H9 (cell line): Measurements from ENCODE around the gene COA1. TPM values are rescaled to one million over a fixed set of nuclear protein-coding genes. Genes with fewer than 3 reads are reported as not detected.

Experiments used
- DNase-seq: peaks from one replicate; pipeline ENCODE4 v3.0.0-alpha.2; 2017
- H2AFZ ChIP-seq: one replicate; pipeline ENCODE4 v1.6.1; 2013; ENCODE audit warnings: mild to moderate bottlenecking, low read length, control low read depth, moderate library complexity
- H2AK5ac ChIP-seq: 2 replicates; pipeline ENCODE4 v1.6.1; 2013; ENCODE audit warnings: low read length, control low read depth, mixed read lengths; ENCODE audit not compliant: insufficient read length
- H2BK120ac ChIP-seq: one replicate; pipeline ENCODE4 v1.6.1; 2013; ENCODE audit warnings: low read depth, mild to moderate bottlenecking, low read length, control low read depth, inconsistent platforms; ENCODE audit not compliant: poor library complexity, severe bottlenecking
- H2BK12ac ChIP-seq: 2 replicates; pipeline ENCODE4 v1.6.1; 2013; ENCODE audit warnings: low read length, control low read depth, mixed read lengths, low read depth; ENCODE audit not compliant: insufficient read length
- H2BK15ac ChIP-seq: 2 replicates; pipeline ENCODE4 v1.6.1; 2013; ENCODE audit warnings: low read depth, low read length, control low read depth
- H2BK20ac ChIP-seq: one replicate; pipeline ENCODE4 v1.6.1; 2013; ENCODE audit warnings: low read depth, mild to moderate bottlenecking, low read length, control low read depth, inconsistent platforms; ENCODE audit not compliant: poor library complexity, severe bottlenecking
- H2BK5ac ChIP-seq: 2 replicates; pipeline ENCODE4 v1.6.1; 2013; ENCODE audit warnings: low read length, control low read depth, mixed read lengths; ENCODE audit not compliant: insufficient read length
- H3K14ac ChIP-seq: 2 replicates; pipeline ENCODE4 v1.6.1; 2013; ENCODE audit warnings: low read length, control low read depth; ENCODE audit not compliant: insufficient read depth
- H3K18ac ChIP-seq: 2 replicates; pipeline ENCODE4 v1.6.1; 2013; ENCODE audit warnings: low read depth, mild to moderate bottlenecking, mixed read lengths, low read length, control low read depth; ENCODE audit not compliant: insufficient read length
- H3K23ac ChIP-seq: 2 replicates; pipeline ENCODE4 v1.6.1; 2013; ENCODE audit warnings: low read length, control low read depth, mixed read lengths, low read depth; ENCODE audit not compliant: insufficient read length
- H3K23me2 ChIP-seq: 2 replicates; pipeline ENCODE4 v1.6.1; 2013; ENCODE audit warnings: low read depth, mild to moderate bottlenecking, mixed read lengths, low read length, control low read depth; ENCODE audit not compliant: insufficient read length, poor library complexity, severe bottlenecking
- H3K27ac ChIP-seq: 2 replicates; pipeline ENCODE4 v1.5.1; 2013; ENCODE audit warnings: low read length, control low read depth, mixed read lengths, low read depth; ENCODE audit not compliant: insufficient read length
- H3K27me3 ChIP-seq: 2 replicates; pipeline ENCODE4 v1.6.1; 2013; ENCODE audit warnings: low read length, control low read depth, inconsistent platforms; ENCODE audit not compliant: insufficient read depth
- H3K4ac ChIP-seq: 2 replicates; pipeline ENCODE4 v1.6.1; 2013; ENCODE audit warnings: low read depth, mild to moderate bottlenecking, control low read depth, inconsistent platforms, low read length, moderate library complexity
- H3K4me1 ChIP-seq: 2 replicates; pipeline ENCODE4 v1.6.1; 2013; ENCODE audit warnings: low read length, control low read depth, inconsistent platforms; ENCODE audit not compliant: insufficient read depth
- H3K4me2 ChIP-seq: 2 replicates; pipeline ENCODE4 v1.6.1; 2013; ENCODE audit warnings: low read length, control low read depth, mixed read lengths; ENCODE audit not compliant: insufficient read length, insufficient read depth
- H3K56ac ChIP-seq: 2 replicates; pipeline ENCODE4 v1.6.1; 2013; ENCODE audit warnings: low read depth, mild to moderate bottlenecking, mixed read lengths, low read length, control low read depth; ENCODE audit not compliant: insufficient read length
- H3K79me1 ChIP-seq: 2 replicates; pipeline ENCODE4 v1.6.1; 2013; ENCODE audit warnings: low read depth, mild to moderate bottlenecking, moderate library complexity, low read length, control low read depth, inconsistent platforms; ENCODE audit not compliant: insufficient read depth, poor library complexity, severe bottlenecking
- H3K79me2 ChIP-seq: 2 replicates; pipeline ENCODE4 v1.6.1; 2013; ENCODE audit warnings: low read length, control low read depth, inconsistent platforms; ENCODE audit not compliant: insufficient read depth
- H3K9ac ChIP-seq: 2 replicates; pipeline ENCODE4 v1.6.1; 2013; ENCODE audit warnings: low read length, control low read depth, mixed read lengths; ENCODE audit not compliant: insufficient read length; ENCODE audit errors: extremely low read depth
- H3K9me3 ChIP-seq: one replicate; pipeline ENCODE4 v1.6.1; 2013; ENCODE audit warnings: low read depth, low read length, inconsistent platforms; ENCODE audit not compliant: control insufficient read depth
- H3T11ph ChIP-seq: one replicate; pipeline ENCODE4 v1.6.1; 2013; ENCODE audit warnings: mild to moderate bottlenecking, low read length, control low read depth, inconsistent platforms
- H4K20me1 ChIP-seq: one replicate; pipeline ENCODE4 v1.6.1; 2013; ENCODE audit not compliant: control insufficient read depth, insufficient read length, insufficient read depth
- H4K5ac ChIP-seq: 2 replicates; pipeline ENCODE4 v1.6.1; 2013; ENCODE audit warnings: low read depth, mild to moderate bottlenecking, mixed read lengths, low read length, control low read depth; ENCODE audit not compliant: insufficient read length
- H4K8ac ChIP-seq: replicated peaks from 2 replicates; pipeline ENCODE4 v1.6.1; 2013; ENCODE audit warnings: low read length, control low read depth, mixed read lengths, low read depth; ENCODE audit not compliant: insufficient read length
- H4K91ac ChIP-seq: 2 replicates; pipeline ENCODE4 v1.6.1; 2013; ENCODE audit warnings: low read depth, mild to moderate bottlenecking, moderate library complexity, mixed read lengths, low read length, control low read depth; ENCODE audit not compliant: insufficient read length
- H3K27ac Mint-ChIP-seq, 3 experiments: 2 replicates in 2 of 3; 3 replicates in 1 of 3; pipeline ENCODE4 v1.8.0; 2020 to 2021; ENCODE audit warnings: mixed read lengths in 3 of 3, mild to moderate bottlenecking in 1 of 3, moderate library complexity in 1 of 3
- H3K27me3 Mint-ChIP-seq: 2 replicates; pipeline ENCODE4 v1.8.0; 2021; ENCODE audit warnings: low read depth, mild to moderate bottlenecking, moderate library complexity, mixed read lengths
- H3K36me3 Mint-ChIP-seq, 3 experiments: 2 replicates in 2 of 3; 3 replicates in 1 of 3; pipeline ENCODE4 v1.8.0; 2020 to 2021; ENCODE audit warnings: low read depth in 3 of 3, mixed read lengths in 3 of 3; ENCODE audit not compliant: insufficient read depth in 1 of 3
- H3K4me1 Mint-ChIP-seq, 2 experiments: 2 replicates each; pipeline ENCODE4 v1.8.0; 2020; ENCODE audit warnings: mixed read lengths in 2 of 2
- H3K4me3 Mint-ChIP-seq, 2 experiments: 2 replicates in 1 of 2; 3 replicates in 1 of 2; pipeline ENCODE4 v1.8.0; 2020 to 2021; ENCODE audit warnings: mild to moderate bottlenecking in 2 of 2, mixed read lengths in 2 of 2, moderate library complexity in 1 of 2
- H3K9me3 Mint-ChIP-seq, 2 experiments: 2 replicates in 1 of 2; 3 replicates in 1 of 2; pipeline ENCODE4 v1.8.0; 2020; ENCODE audit warnings: mild to moderate bottlenecking in 2 of 2, mixed read lengths in 2 of 2, moderate library complexity in 1 of 2
- CTCF ChIP-seq: fragments of 200-600 bp; sonication (generic); conservative IDR thresholded peaks from 3 replicates; pipeline ENCODE4 v1.8.0; 2021; ENCODE audit warnings: antibody characterized with exemption, mild to moderate bottlenecking
- WGBS: extraction: QIAGEN DNeasy Blood & Tissue Kit; methylation state at CpG from one replicate; pipeline ENCODE4 v1.1.7; 2013; ENCODE audit warnings: missing lambda C conversion rate, low lambda C conversion rate, mixed read lengths; ENCODE audit not compliant: insufficient read length; ENCODE audit errors: extremely low coverage; 5-methylcytosine and 5-hydroxymethylcytosine counted together
- total RNA-seq: library from RNA; stranded (reverse); gene quantifications from 2 replicates; pipeline ENCODE4 v1.2.1, GENCODE V29; 2021

COA1 gene
- total RNA-seq, 1 experiment from 2014 or later = 138 TPM

DNA sequence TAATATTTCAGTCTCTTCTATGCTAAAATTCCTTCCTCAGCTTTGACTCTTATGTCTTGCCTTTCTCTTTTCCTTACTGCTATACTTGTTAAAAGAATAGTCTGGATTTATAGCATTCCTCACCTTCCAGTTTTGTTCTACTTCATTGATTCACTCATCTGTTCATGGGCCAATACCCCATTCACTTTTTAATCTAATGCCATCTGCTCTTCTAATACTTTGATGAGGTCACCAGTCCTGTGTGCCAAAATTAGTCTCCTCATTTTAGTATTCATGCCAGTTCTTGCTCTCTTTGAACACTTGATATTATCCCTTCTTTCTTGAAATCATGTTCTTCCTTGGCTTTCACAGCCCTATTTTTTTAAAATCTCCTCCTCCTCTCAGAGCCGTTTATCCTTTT lies 127.1 kb downstream of the COA1 start:
- Histone ChIP-seq H4K5ac (no peak overlapping the region), H3K27me3 (no peaks in the 10 kb centered on the region; the same call in 1 of the 2 replicates), H3K4me2 (no peak overlapping the region), H2BK15ac (no peak overlapping the region), H4K20me1 (no peaks in the 10 kb centered on the region), H2BK20ac (no peak overlapping the region), H2BK12ac (no peak overlapping the region), H3K4me1 (peaks cover 4% of the 10 kb centered on the region; the same call in 1 of the 2 replicates), H2BK120ac (no peak overlapping the region), H3K79me1 (no peaks in the 10 kb centered on the region), H3K9ac (no peak overlapping the region), H3K56ac (no peak overlapping the region), H3K14ac (no peak overlapping the region), H3K27ac (no peak overlapping the region), H3K4ac (no peak overlapping the region), H3T11ph (no peak overlapping the region), H2BK5ac (no peak overlapping the region), H4K91ac (no peak overlapping the region), H3K79me2 (no peaks in the 10 kb centered on the region), H3K18ac (no peak overlapping the region), H2AK5ac (no peak overlapping the region), H3K9me3 (no peaks in the 10 kb centered on the region), H2AFZ (no peak overlapping the region), H3K23me2 (no peaks in the 10 kb centered on the region), H3K23ac (no peak overlapping the region), H4K8ac (no peak overlapping the region)
- Mint-ChIP-seq H3K36me3 (peaks cover 6 to 8% (median 7%) of the 10 kb centered on the region in 3 experiments), H3K4me1 (no peaks in the 10 kb centered on the region), H3K9me3 (peaks cover 5 to 8% of the 10 kb centered on the region in 2 experiments; a peak in 3 of 5 replicates), H3K27ac (no peak overlapping the region), H3K27me3 (no peaks in the 10 kb centered on the region), H3K4me3 (no peak overlapping the region)
- no peak for DNase-seq
- TF ChIP-seq CTCF = no peak
- WGBS = no CpG with 5 or more reads among the region's 1 CpG
